Sigmoid colon (tissue), 7 donors: ENCODE results near the gene NR1D1. TPM values are rescaled to one million over a fixed set of nuclear protein-coding genes. Genes with fewer than 3 reads are reported as not detected.
A peak's percentile ranks its signal among the peaks of the same experiment; 100 is the strongest.

Source experiments
- DNase-seq: peaks from one replicate; pipeline ENCODE4 v3.0.0-alpha.2; 2019
- H3K27ac ChIP-seq, 4 donors: fragments of 200-600 bp; sonication (generic); one replicate each; pipeline ENCODE4 v1.5.1; 2016 to 2019; ENCODE audit warnings: mild to moderate bottlenecking in 1 of 4
- H3K27me3 ChIP-seq, 3 donors: fragments of 200-600 bp; sonication (generic); one replicate each; pipeline ENCODE4 v1.5.1; 2019; ENCODE audit warnings: mild to moderate bottlenecking in 1 of 3
- H3K36me3 ChIP-seq, 4 donors: fragments of 200-600 bp; sonication (generic); one replicate each; pipeline ENCODE4 v1.5.1; 2016 to 2019
- H3K4me1 ChIP-seq, 4 donors: fragments of 200-600 bp; sonication (generic); one replicate each; pipeline ENCODE4 v1.5.1; 2017 to 2019
- H3K4me3 ChIP-seq, 4 donors: fragments of 200-600 bp; sonication (generic); one replicate each; pipeline ENCODE4 v1.5.1; 2017 to 2019; ENCODE audit warnings: mild to moderate bottlenecking in 2 of 4, moderate library complexity in 1 of 4
- H3K9me3 ChIP-seq, 4 donors: fragments of 200-600 bp in 3 of 4; sonication (generic) in 3 of 4; one replicate each; pipeline versions ENCODE4 v1.5.1 to v1.6.1; 2013 to 2019
- EP300 ChIP-seq, 4 donors: sonication (generic); formaldehyde crosslinking; IDR thresholded peaks; one replicate each; pipeline ENCODE4 v1.6.1; 2017; ENCODE audit warnings: antibody characterized with exemption in 4 of 4
- POLR2A ChIP-seq, 2 donors: fragments of 450-650 bp; IDR thresholded peaks; one replicate each; pipeline ENCODE4 v1.6.1; 2016; ENCODE audit warnings: antibody characterized with exemption in 2 of 2, mild to moderate bottlenecking in 2 of 2, moderate library complexity in 2 of 2
- POLR2AphosphoS5 ChIP-seq, 4 donors: sonication (generic); formaldehyde crosslinking; IDR thresholded peaks; one replicate each; pipeline ENCODE4 v1.6.1; 2017; ENCODE audit warnings: antibody characterized with exemption in 4 of 4
- WGBS, 2 donors: extraction: QIAGEN DNeasy Blood & Tissue Kit; methylation state at CpG; one replicate each; pipeline ENCODE4 v1.1.7; 2013; 5-methylcytosine and 5-hydroxymethylcytosine counted together
- intact Hi-C: fragments of 100-400 bp; cut with DNase I; formaldehyde crosslinking; loops from one replicate; pipeline ENCODE4 v1.15.1; 2023
- polyA plus RNA-seq, 3 donors: library from polyadenylated mRNA; stranded (reverse); fragments of 200-250 nt; gene quantifications; one replicate each; pipeline ENCODE4 v1.2.3, GENCODE V29; 2013
- total RNA-seq, 4 donors: library from RNA; depleted of rRNA; stranded (reverse); fragments of >200 nt; gene quantifications; one replicate each; pipeline ENCODE4 v1.1.0, GENCODE V29; 2016
- TF ChIP-seq, protein P1 (sequence below), 4 experiments: fragments of 450-650 bp in 3 of 4; fragments of 200-600 bp in 1 of 4; IDR thresholded peaks; one replicate each; pipeline ENCODE4 v1.5.1; 2016 to 2019; ENCODE audit warnings: antibody characterized with exemption in 4 of 4, mild to moderate bottlenecking in 3 of 4, moderate library complexity in 2 of 4
- donor health status: healthy with polysubstance abuse.
- donor health status: Bipolar disorder and iron deficiency.
- donor health status: healthy.

Gene NR1D1
- total and polyA plus RNA-seq, 7 donors: 4.1 to 12.8 (median 11.4) TPM

DNA sequence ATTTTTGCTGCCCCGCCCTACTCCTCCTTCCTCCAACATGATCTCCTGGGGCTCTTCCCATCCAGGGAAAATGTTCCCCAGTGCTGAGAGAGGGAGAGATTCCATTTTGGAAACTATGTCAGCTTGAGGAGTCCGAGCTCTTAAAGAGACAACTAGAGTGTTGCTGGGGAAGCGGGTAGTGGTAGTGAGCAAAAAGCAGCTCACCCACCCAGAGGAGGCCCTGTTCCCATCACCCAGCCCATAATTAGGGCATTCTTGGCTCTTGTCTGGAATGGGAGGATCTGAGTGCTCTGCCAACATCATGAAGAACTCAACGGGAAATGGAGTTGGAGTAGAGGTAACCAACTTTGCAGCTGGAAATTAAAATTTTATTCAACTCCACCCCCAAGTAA lies 12.3 kb upstream of the NR1D1 start:
- H3K27ac ChIP-seq: peak overlapping the region; percentile 97 to 100 (median 98)
- TF ChIP-seq, protein P1, sequence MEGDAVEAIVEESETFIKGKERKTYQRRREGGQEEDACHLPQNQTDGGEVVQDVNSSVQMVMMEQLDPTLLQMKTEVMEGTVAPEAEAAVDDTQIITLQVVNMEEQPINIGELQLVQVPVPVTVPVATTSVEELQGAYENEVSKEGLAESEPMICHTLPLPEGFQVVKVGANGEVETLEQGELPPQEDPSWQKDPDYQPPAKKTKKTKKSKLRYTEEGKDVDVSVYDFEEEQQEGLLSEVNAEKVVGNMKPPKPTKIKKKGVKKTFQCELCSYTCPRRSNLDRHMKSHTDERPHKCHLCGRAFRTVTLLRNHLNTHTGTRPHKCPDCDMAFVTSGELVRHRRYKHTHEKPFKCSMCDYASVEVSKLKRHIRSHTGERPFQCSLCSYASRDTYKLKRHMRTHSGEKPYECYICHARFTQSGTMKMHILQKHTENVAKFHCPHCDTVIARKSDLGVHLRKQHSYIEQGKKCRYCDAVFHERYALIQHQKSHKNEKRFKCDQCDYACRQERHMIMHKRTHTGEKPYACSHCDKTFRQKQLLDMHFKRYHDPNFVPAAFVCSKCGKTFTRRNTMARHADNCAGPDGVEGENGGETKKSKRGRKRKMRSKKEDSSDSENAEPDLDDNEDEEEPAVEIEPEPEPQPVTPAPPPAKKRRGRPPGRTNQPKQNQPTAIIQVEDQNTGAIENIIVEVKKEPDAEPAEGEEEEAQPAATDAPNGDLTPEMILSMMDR (IDR thresholded peaks at IDR 0.05): no peak
- TF ChIP-seq EP300 (IDR thresholded peaks at IDR 0.05) (no peak), POLR2A (IDR thresholded peaks at IDR 0.05) (no peak), POLR2AphosphoS5 (IDR thresholded peaks at IDR 0.05) (no peak)
- H3K4me3 ChIP-seq: peak overlapping the region in 2 of 4 donors; percentile 0 to 51
- no peaks in the 10 kb centered on the region for H3K9me3 ChIP-seq
- H3K36me3 ChIP-seq: no peaks in the 10 kb centered on the region
- DNase-seq: peak; percentile 72
- intact Hi-C loops: loop anchor here (1.0 to 5.0 kb wide), 4 partner anchors 9 to 175 kb away; partner anchors contain the start of genes CDC6 and MSL1
- H3K4me1 ChIP-seq: peaks cover 0 to 71% (median 63%) of the 10 kb centered on the region in 4 donors
- H3K27me3 ChIP-seq: no peaks in the 10 kb centered on the region
- WGBS, 2 donors: 56 to 70% methylated on average over 4 of the region's 4 CpGs

DNA sequence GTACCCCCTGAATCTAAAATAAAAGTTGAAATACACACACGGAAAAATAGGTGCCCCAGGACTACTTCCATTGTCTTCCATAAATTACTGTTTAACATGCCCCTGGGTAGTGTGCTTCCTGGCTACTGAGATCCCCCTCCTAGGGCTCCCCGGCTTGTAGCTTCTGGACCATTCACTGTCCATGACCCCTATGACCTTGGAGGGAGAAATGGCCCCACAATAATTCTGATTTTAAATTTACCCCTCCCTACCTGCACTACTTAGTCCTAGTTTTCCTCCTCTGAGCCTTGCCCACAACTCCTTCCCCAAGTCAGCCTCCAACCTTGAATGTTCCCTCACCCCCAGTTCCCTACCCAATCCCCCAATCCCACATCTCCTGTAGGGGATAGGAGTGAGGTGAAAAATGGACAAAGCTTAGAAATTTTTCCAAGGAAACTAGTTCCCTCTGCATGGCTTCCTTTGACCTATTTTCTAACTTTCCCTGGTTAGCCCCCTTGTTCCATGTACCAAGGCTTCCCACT lies 11.9 kb upstream of the NR1D1 start:
- Histone ChIP-seq H3K4me3 (peak overlapping the region in 1 of 4 donors; percentile 0), H3K9me3 (no peaks in the 10 kb centered on the region), H3K36me3 (no peaks in the 10 kb centered on the region), H3K27me3 (no peaks in the 10 kb centered on the region), H3K27ac (peak overlapping the region; percentile 97 to 100 (median 98)), H3K4me1 (peaks cover 0 to 76% (median 68%) of the 10 kb centered on the region in 4 donors)
- TF ChIP-seq POLR2AphosphoS5 (IDR thresholded peaks at IDR 0.05): no peak
- no peak for TF ChIP-seq EP300 (IDR thresholded peaks at IDR 0.05)
- no peak for TF ChIP-seq POLR2A (IDR thresholded peaks at IDR 0.05)
- TF ChIP-seq, protein P1 (IDR thresholded peaks at IDR 0.05): no peak
- intact Hi-C loops: loop anchor here (5.0 kb wide), 1 partner anchor 175 kb away; the partner anchor contains the start of gene CDC6
- DNase-seq: peak; percentile 60
- WGBS, 2 donors: 32 to 34% methylated on average over 2 of the region's 2 CpGs

GRCh38 chr17:40111221-40112128 lies 11.1 kb upstream of the NR1D1 start:
- no peaks in the 10 kb centered on the region for H3K36me3 ChIP-seq
- intact Hi-C loops: loop anchor here (2.0 to 5.0 kb wide), 3 partner anchors 49 to 176 kb away; partner anchors contain the start of genes CDC6 and THRA
- H3K4me1 ChIP-seq: peaks cover 0 to 84% (median 76%) of the 10 kb centered on the region in 4 donors
- peak overlapping the region; percentile 97 to 100 (median 98) for H3K27ac ChIP-seq
- H3K9me3 ChIP-seq: no peaks in the 10 kb centered on the region
- peak; percentile 99 for DNase-seq
- peak overlapping the region in 2 of 4 donors; percentile 4 to 6 for H3K4me3 ChIP-seq
- no peaks in the 10 kb centered on the region for H3K27me3 ChIP-seq
- peak in 3 of 4 donors; percentile 26 to 81 (median 72) for TF ChIP-seq EP300 (IDR thresholded peaks at IDR 0.05)
- TF ChIP-seq POLR2A (IDR thresholded peaks at IDR 0.05): peak; percentile 14 to 36
- TF ChIP-seq POLR2AphosphoS5 (IDR thresholded peaks at IDR 0.05): peak; percentile 70 to 89 (median 86)
- TF ChIP-seq, protein P1 (IDR thresholded peaks at IDR 0.05): peak in 3 of 4 experiments; percentile 74 to 95 (median 85)
- 1 to 2% methylated on average over 12 of the region's 12 CpGs for WGBS, 2 donors

- intact Hi-C loops: loop anchor here (2.0 to 5.0 kb wide), 3 partner anchors 47 to 177 kb away; partner anchors contain the start of genes CDC6 and THRA
- WGBS, 2 donors: 66 to 77% methylated on average over 3 of the region's 3 CpGs
- peak; percentile 78 for DNase-seq
- Histone ChIP-seq H3K36me3 (no peaks in the 10 kb centered on the region), H3K27me3 (no peaks in the 10 kb centered on the region), H3K4me3 (peak overlapping the region in 1 of 4 donors; percentile 1), H3K4me1 (peaks cover 0 to 96% (median 88%) of the 10 kb centered on the region in 4 donors), H3K9me3 (no peaks in the 10 kb centered on the region), H3K27ac (peak overlapping the region; percentile 97 to 100 (median 98))
- TF ChIP-seq POLR2A (IDR thresholded peaks at IDR 0.05) (no peak), POLR2AphosphoS5 (IDR thresholded peaks at IDR 0.05) (no peak), EP300 (IDR thresholded peaks at IDR 0.05) (no peak)
- TF ChIP-seq, protein P1 (IDR thresholded peaks at IDR 0.05): no peak
Measured at GRCh38 chr17:40110026-40110845, 9.8 kb upstream of the NR1D1 start.
